ENCODE results near the gene ULBP2.
"Not testable (repeated sequence)": the region's sequence is repeated elsewhere in the genome, so short reads cannot be mapped to it uniquely, and the experiment has no call there.

The ULBP2 gene

DNA sequence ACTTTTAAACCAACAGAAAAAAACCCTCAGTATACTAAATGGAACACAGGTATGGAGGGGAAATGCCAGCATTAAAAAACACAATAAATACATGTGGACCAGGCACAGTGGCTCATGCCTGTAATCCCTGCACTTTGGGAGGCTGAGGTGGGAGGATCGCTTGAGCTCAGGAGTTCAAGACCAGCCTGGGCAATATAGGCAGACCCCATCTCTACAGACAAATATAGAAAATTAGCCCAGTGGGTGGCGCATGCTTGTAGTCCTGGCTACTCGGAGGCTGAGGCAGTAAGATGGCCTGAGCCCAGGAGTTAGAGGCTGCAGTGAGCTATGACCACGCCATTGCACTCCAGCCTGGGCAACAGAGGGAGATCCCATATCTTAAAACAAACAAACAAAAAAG lies 18.0 kb downstream of the ULBP2 start:
- H4K8ac ChIP-seq (ENCODE audit: low read length); H2BK5ac ChIP-seq (ENCODE audit: low read depth, low read length, poor library complexity, severe bottlenecking); H3K9me3 ChIP-seq (ENCODE audit: control insufficient read depth, low read length); H2BK15ac ChIP-seq (ENCODE audit: low read depth, poor library complexity, severe bottlenecking); H3K14ac ChIP-seq (ENCODE audit: low read length in 2 of 2); H3K23ac ChIP-seq (ENCODE audit: low read length in 2 of 2); H4K91ac ChIP-seq (ENCODE audit: low read length); DNase-seq; H2AK5ac ChIP-seq (ENCODE audit: low read length, severe bottlenecking); H3K36me3 ChIP-seq (ENCODE audit: control insufficient read depth in 1 of 2, insufficient read depth in 2 of 2, low read depth in 1 of 2, low read length in 2 of 2); H3K79me1 ChIP-seq (replicated peaks; ENCODE audit: low read length, poor library complexity, severe bottlenecking); H3K18ac ChIP-seq (ENCODE audit: low read depth in 1 of 2, low read length in 2 of 2); H3K9ac ChIP-seq (ENCODE audit: low read length); H3K27ac ChIP-seq (ENCODE audit: low read length, poor library complexity, severe bottlenecking); H2AFZ ChIP-seq (ENCODE audit: low read depth, low read length); H3K4me2 ChIP-seq (ENCODE audit: low read length, poor library complexity, severe bottlenecking); H3K4ac ChIP-seq (ENCODE audit: low read depth in 1 of 2, low read length in 2 of 2); H3K4me3 ChIP-seq (ENCODE audit: insufficient read depth in 1 of 2, low read depth in 1 of 2, low read length in 2 of 2); H2BK12ac ChIP-seq (ENCODE audit: low read length in 2 of 2); H2BK120ac ChIP-seq (ENCODE audit: low read depth, low read length): not testable (repeated sequence)
- Histone ChIP-seq H3K4me1 (ENCODE audit: control insufficient read depth, insufficient read depth, low read depth, low read length) (peaks cover 25% of the 10 kb centered on the region), H3K27me3 (ENCODE audit: control insufficient read depth in 1 of 2, insufficient read depth in 1 of 2, low read length in 2 of 2) (peaks cover 53 to 96% of the 10 kb centered on the region in 2 experiments)
- no CpG with 5 or more reads among the region's 4 CpGs for WGBS

DNA sequence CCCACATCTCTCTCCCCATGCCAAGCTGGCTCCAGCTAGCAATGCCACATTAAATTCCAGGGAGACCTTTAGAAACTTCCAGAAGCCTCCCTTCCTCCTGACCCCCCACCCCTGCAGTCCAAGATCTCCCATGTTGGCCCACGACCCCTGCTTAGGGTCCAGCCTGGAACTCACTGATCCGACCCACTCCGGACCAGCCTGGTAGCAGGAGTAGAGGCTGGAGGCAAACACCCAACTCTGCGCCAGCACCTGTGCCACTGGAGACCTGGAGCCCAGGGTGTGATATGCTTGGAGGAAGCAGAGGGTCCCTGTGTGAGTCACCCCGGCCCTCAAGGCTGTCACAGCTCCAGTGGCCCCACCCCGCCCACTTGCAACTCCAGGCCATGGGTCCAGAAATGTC lies 18.7 kb downstream of the ULBP2 start:
- H3K27me3 ChIP-seq (ENCODE audit: control insufficient read depth in 1 of 2, insufficient read depth in 1 of 2, low read length in 2 of 2), result peaks cover 55 to 97% of the 10 kb centered on the region in 2 experiments
- no peak overlapping the region for H2AK5ac ChIP-seq (ENCODE audit: low read length, severe bottlenecking)
- H3K4me2 ChIP-seq (ENCODE audit: low read length, poor library complexity, severe bottlenecking), result no peak overlapping the region
- no peak overlapping the region for H3K23ac ChIP-seq (ENCODE audit: low read length in 2 of 2)
- no peak overlapping the region for H2BK120ac ChIP-seq (ENCODE audit: low read depth, low read length)
- no peak overlapping the region for H4K91ac ChIP-seq (ENCODE audit: low read length)
- H3K79me1 ChIP-seq (replicated peaks; ENCODE audit: low read length, poor library complexity, severe bottlenecking), result no peaks in the 10 kb centered on the region
- H2BK12ac ChIP-seq (ENCODE audit: low read length in 2 of 2), result no peak overlapping the region
- H3K9me3 ChIP-seq (ENCODE audit: control insufficient read depth, low read length), result no peaks in the 10 kb centered on the region
- no peak overlapping the region for H2BK15ac ChIP-seq (ENCODE audit: low read depth, poor library complexity, severe bottlenecking)
- H3K9ac ChIP-seq (ENCODE audit: low read length), result no peak overlapping the region
- H3K27ac ChIP-seq (ENCODE audit: low read length, poor library complexity, severe bottlenecking), result no peak overlapping the region
- H2AFZ ChIP-seq (ENCODE audit: low read depth, low read length), result no peak overlapping the region
- H4K8ac ChIP-seq (ENCODE audit: low read length), result no peak overlapping the region
- H3K4me3 ChIP-seq (ENCODE audit: insufficient read depth in 1 of 2, low read depth in 1 of 2, low read length in 2 of 2), result no peak overlapping the region
- DNase-seq, result no peak
- no peak overlapping the region for H3K14ac ChIP-seq (ENCODE audit: low read length in 2 of 2)
- H3K18ac ChIP-seq (ENCODE audit: low read depth in 1 of 2, low read length in 2 of 2), result no peak overlapping the region
- H3K4ac ChIP-seq (ENCODE audit: low read depth in 1 of 2, low read length in 2 of 2), result no peak overlapping the region
- no peaks in the 10 kb centered on the region for H3K36me3 ChIP-seq (ENCODE audit: control insufficient read depth in 1 of 2, insufficient read depth in 2 of 2, low read depth in 1 of 2, low read length in 2 of 2)
- H2BK5ac ChIP-seq (ENCODE audit: low read depth, low read length, poor library complexity, severe bottlenecking), result no peak overlapping the region
- WGBS, result 75% methylated on average over 6 of the region's 6 CpGs
- peaks cover 31% of the 10 kb centered on the region for H3K4me1 ChIP-seq (ENCODE audit: control insufficient read depth, insufficient read depth, low read depth, low read length)

DNA sequence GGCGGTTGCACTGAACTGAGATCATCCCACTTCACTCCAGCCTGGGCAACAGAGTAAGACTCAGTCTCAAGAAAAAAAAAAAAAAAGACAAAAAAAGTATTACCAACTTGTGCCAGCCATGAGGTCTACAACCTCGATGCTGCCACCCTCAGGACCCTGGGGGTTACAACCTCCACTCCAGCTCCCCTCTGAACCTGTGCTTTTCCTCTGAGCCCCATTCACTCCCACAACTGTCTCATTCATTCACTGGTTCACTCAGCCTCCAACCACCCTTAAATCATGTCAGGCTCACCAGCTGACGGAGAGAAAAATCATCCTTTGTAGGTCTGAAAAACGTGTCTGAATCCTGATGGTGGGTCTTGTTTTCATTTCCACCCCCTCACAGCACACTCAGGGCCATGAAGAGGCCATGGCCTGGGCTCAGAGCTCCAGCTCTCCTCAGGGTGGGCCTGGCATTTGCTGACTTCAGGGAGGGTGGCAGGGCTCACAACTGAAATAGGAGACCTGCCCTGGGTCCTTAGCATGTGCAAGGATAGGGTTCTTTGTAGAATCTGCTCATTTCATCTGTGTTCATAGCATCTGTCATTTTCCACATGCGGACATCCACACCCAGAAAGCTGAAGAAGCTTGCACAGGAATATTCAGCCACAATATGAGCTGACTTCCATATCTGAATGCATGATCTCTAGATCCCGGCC lies 20.1 kb downstream of the ULBP2 start:
- Histone ChIP-seq H2AFZ (ENCODE audit: low read depth, low read length) (no peak overlapping the region), H3K36me3 (ENCODE audit: control insufficient read depth in 1 of 2, insufficient read depth in 2 of 2, low read depth in 1 of 2, low read length in 2 of 2) (no peaks in the 10 kb centered on the region), H2BK12ac (ENCODE audit: low read length in 2 of 2) (no peak overlapping the region), H3K23ac (ENCODE audit: low read length in 2 of 2) (no peak overlapping the region), H3K4me1 (ENCODE audit: control insufficient read depth, insufficient read depth, low read depth, low read length) (peaks cover 32% of the 10 kb centered on the region), H3K18ac (ENCODE audit: low read depth in 1 of 2, low read length in 2 of 2) (no peak overlapping the region), H3K4me2 (ENCODE audit: low read length, poor library complexity, severe bottlenecking) (no peak overlapping the region), H2AK5ac (ENCODE audit: low read length, severe bottlenecking) (no peak overlapping the region), H3K9me3 (ENCODE audit: control insufficient read depth, low read length) (no peaks in the 10 kb centered on the region), H3K14ac (ENCODE audit: low read length in 2 of 2) (no peak overlapping the region), H3K27me3 (ENCODE audit: control insufficient read depth in 1 of 2, insufficient read depth in 1 of 2, low read length in 2 of 2) (peaks cover 54 to 95% of the 10 kb centered on the region in 2 experiments), H4K91ac (ENCODE audit: low read length) (no peak overlapping the region), H3K4me3 (ENCODE audit: insufficient read depth in 1 of 2, low read depth in 1 of 2, low read length in 2 of 2) (no peak overlapping the region), H3K79me1 (replicated peaks; ENCODE audit: low read length, poor library complexity, severe bottlenecking) (no peaks in the 10 kb centered on the region), H3K4ac (ENCODE audit: low read depth in 1 of 2, low read length in 2 of 2) (no peak overlapping the region), H2BK15ac (ENCODE audit: low read depth, poor library complexity, severe bottlenecking) (no peak overlapping the region), H4K8ac (ENCODE audit: low read length) (no peak overlapping the region), H3K27ac (ENCODE audit: low read length, poor library complexity, severe bottlenecking) (no peak overlapping the region), H3K9ac (ENCODE audit: low read length) (no peak overlapping the region), H2BK120ac (ENCODE audit: low read depth, low read length) (no peak overlapping the region), H2BK5ac (ENCODE audit: low read depth, low read length, poor library complexity, severe bottlenecking) (no peak overlapping the region)
- no peak for DNase-seq
- 62% methylated on average over 6 of the region's 6 CpGs for WGBS

DNA sequence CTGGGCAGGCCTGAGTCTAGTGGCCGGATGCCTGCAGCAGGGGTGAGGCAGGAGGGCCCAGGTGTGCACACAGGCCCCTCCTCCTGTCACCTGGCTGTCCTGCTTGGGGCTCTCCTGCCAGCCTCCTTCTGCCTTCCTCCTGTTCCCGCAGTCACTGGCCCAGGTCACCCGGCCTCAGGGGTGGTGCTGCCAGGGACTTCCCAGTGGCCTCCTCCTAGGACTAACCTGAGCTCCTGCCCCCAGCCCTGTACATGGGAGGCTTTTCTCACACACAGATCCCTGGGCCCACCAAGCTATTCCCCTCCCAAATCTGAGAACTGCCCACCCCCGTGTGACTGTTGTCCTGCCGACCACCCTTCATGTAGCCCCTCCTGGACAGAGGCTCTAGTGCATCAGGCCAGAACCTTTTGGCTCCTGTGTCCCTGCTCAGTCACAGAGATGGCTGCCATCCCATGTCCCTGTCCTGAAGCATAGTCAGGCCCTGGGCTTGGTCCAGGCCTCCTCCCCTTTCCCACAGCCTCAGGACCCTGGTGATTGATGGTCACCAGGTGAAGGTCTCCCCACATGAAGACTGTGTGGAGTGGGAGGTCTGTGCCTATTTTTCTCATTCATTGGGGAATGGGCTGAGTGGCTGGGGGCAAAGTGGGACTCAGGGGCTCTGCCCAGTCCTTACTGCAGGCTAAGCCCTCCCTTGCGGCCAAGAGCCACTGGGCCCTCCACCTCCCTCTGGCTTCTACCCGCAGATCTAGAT lies 20.8 kb downstream of the ULBP2 start:
- Histone ChIP-seq H2BK12ac (ENCODE audit: low read length in 2 of 2) (no peak overlapping the region), H4K91ac (ENCODE audit: low read length) (no peak overlapping the region), H3K23ac (ENCODE audit: low read length in 2 of 2) (no peak overlapping the region), H2AK5ac (ENCODE audit: low read length, severe bottlenecking) (no peak overlapping the region), H3K9me3 (ENCODE audit: control insufficient read depth, low read length) (no peaks in the 10 kb centered on the region), H2BK15ac (ENCODE audit: low read depth, poor library complexity, severe bottlenecking) (no peak overlapping the region), H3K27me3 (ENCODE audit: control insufficient read depth in 1 of 2, insufficient read depth in 1 of 2, low read length in 2 of 2) (peaks cover 57 to 95% of the 10 kb centered on the region in 2 experiments), H3K79me1 (replicated peaks; ENCODE audit: low read length, poor library complexity, severe bottlenecking) (no peaks in the 10 kb centered on the region), H3K27ac (ENCODE audit: low read length, poor library complexity, severe bottlenecking) (no peak overlapping the region), H3K4me2 (ENCODE audit: low read length, poor library complexity, severe bottlenecking) (no peak overlapping the region), H3K18ac (ENCODE audit: low read depth in 1 of 2, low read length in 2 of 2) (no peak overlapping the region), H3K36me3 (ENCODE audit: control insufficient read depth in 1 of 2, insufficient read depth in 2 of 2, low read depth in 1 of 2, low read length in 2 of 2) (no peaks in the 10 kb centered on the region), H2BK5ac (ENCODE audit: low read depth, low read length, poor library complexity, severe bottlenecking) (no peak overlapping the region), H2BK120ac (ENCODE audit: low read depth, low read length) (no peak overlapping the region), H3K4me1 (ENCODE audit: control insufficient read depth, insufficient read depth, low read depth, low read length) (peaks cover 32% of the 10 kb centered on the region), H3K14ac (ENCODE audit: low read length in 2 of 2) (no peak overlapping the region), H3K4ac (ENCODE audit: low read depth in 1 of 2, low read length in 2 of 2) (no peak overlapping the region), H2AFZ (ENCODE audit: low read depth, low read length) (peak overlapping the region; percentile 21), H4K8ac (ENCODE audit: low read length) (no peak overlapping the region), H3K9ac (ENCODE audit: low read length) (no peak overlapping the region), H3K4me3 (ENCODE audit: insufficient read depth in 1 of 2, low read depth in 1 of 2, low read length in 2 of 2) (no peak overlapping the region)
- WGBS, result 64% methylated on average over 7 of the region's 7 CpGs
- DNase-seq, result no peak

Measured in mesenchymal stem cell (in vitro differentiated cells and primary cell).